Endothelial cell of hepatic sinusoid (primary cell): Measurements from ENCODE around the gene ECEL1.
"Not testable (repeated sequence)": the region's sequence is repeated elsewhere in the genome, so short reads cannot be mapped to it uniquely, and the experiment has no call there.

Source experiments
- in situ Hi-C: cut with HindIII; loops from 2 replicates; pipeline ENCODE4 v1.10.0; 2017; ENCODE audit warnings: low sequenced_read_pairs

ECEL1 gene

DNA sequence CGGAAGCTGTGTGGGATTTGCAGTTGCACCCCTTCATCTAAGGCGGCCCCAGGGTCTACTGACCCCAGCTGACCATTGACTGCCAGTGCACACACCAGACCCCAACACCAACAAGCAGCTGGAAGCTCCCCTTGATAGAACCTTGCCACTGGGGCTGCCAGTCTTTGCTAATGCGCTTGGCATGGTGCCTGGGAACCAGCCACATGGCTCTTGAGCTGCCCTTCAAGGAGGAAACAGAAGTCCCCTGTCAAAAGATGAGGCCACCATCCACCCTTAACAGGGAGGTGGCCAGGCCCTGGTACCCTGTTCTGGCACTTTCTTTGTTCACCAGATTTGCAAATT, 23.1 kb downstream of the ECEL1 start:
- in situ Hi-C loops, result no loop called here

DNA sequence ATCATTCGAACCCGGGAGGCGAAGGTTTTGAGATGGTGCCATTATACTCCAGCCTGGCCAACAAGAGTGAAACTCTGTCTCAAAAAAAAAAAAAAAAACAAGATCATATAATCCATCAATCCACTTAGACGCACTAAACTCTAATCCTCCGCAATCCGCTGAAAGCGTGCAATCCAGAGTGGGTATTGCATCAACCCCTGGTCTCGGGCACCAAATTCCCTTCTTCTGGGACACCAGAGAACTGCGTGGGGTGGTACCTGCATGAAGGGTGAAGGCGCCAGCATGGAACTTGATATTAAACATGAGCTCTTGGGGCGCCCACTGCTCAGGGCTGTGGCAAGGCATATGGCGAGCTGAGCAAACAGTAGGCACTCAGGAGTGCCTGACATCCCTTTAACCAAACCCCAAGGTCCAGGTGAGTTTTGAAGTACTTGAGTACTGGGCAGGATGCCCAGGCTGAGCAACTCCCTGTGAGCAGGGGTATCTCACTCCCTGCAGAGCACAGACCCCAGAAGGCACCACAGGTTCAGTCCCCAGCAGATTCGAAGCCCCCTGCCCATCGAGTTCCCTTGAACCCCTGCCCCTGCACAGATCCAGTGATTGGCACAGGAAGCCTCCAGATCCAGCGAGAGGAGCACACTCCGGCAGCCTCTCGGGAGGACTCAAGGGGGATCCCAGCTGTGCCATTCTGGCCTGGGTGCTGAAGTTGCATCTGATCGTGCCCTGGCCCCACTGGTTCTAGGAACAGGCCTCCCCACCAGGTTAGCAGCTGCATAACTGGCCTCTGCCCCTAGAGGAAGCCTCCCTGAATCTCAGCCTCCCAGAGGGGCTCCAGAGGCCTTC, 23.7 kb downstream of the ECEL1 start:
- in situ Hi-C loops, result no loop called here

DNA sequence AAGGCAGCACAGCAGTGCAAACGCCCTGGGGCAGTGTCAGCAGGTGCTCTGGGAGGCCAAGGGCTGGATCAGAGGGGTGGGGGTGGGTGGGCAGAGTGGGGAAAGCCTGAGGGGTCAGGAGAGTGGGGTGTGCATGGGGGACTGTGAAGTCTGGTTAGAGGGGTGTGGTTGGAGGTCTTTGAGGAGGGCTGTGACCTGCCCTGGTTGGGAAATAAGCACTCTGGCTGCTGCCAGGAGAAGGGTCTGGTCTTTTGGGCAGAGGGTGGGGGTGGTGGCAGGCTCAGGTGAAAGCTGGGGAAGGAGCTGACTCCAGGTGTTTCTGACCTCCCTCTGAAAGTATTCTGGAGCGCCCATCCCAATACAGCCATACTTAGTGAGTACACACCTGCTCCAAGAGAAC, 27.5 kb downstream of the ECEL1 start:
- in situ Hi-C loops, result no loop called here

DNA sequence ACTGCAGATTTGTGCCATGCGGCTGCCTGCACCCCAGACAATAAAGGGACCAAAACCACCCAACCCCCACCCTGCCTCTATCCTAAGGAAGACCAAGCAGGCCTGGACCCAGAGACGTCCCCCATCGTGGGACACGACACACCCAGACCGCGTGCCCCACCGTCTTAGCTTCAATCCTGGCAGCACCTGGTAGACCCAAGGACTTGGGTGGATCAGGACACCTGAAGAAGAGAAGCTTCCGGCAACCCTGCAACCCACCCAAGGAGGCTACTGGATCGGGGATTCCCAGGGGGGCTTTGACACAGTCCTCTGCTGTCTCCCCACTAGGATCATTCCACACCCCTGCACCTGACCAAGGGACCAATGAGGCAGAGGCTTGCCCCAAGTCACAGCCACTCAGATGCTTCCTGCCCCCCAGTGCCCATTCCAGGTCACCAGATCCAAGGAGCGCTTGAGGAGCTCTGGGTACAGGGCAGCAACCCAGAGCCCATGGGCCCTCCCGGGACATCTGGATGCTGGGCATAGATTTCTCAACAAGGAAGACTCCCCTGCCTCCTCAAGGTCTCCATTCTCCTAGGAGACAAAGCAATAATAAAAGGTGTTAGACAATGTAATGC, 28.1 kb downstream of the ECEL1 start:
- in situ Hi-C loops, result loop anchor here (5.0 kb wide), 1 partner anchor 38 kb away; no protein-coding TSS in a partner anchor

DNA sequence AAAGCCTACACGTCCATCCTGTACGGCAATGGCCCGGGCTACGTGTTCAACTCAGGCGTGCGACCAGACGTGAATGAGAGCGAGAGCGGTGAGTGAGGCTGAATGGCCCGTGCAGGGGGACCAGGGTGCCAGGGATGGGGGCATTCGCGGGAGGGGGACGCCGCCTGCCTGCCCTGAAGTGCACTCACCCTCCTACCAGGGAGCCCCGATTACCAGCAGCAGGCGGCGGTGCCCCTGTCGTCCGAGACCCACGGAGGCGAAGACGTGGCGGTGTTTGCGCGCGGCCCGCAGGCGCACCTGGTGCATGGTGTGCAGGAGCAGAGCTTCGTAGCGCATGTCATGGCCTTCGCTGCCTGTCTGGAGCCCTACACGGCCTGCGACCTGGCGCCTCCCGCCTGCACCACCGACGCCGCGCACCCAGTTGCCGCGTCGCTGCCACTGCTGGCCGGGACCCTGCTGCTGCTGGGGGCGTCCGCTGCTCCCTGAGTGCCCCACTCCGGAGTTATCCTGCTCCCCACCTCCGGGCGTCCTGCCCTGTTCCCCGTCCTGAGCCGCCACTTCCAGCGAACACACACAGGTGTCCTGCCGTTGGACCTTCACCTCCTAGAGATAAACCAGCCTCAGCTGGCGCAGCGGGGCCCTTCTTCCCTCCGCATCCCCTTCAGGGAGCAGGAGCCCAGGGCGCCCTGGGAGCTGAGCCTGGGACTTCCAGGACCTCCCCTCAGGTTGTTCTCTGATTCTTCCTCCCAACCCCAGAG, 28.8 kb downstream of the ECEL1 start:
- in situ Hi-C loops, result loop anchor here (5.0 kb wide), 1 partner anchor 38 kb away; no protein-coding TSS in a partner anchor

DNA sequence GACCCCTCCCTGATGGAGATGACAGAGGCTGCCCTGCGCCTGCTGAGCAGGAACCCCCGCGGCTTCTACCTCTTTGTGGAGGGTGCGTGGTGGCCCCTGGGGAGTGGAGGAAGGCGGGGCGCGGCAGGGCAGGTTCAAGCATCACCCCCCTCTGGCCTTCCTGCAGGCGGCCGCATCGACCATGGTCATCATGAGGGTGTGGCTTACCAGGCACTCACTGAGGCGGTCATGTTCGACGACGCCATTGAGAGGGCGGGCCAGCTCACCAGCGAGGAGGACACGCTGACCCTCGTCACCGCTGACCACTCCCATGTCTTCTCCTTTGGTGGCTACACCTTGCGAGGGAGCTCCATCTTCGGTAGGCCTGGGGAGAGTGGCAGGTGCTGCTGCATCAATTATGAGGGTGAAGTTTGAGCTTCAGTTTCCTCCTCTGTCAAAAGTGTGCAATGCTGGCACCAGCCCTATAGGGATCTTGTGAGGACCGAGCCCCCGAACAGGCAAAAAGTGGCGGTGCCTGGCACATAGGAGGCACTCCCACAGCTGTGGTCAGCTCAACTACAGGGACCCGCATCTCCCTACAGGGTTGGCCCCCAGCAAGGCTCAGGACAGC, 29.5 kb downstream of the ECEL1 start:
- in situ Hi-C loops, result loop anchor here (5.0 kb wide), 1 partner anchor 39 kb away; no protein-coding TSS in a partner anchor

DNA sequence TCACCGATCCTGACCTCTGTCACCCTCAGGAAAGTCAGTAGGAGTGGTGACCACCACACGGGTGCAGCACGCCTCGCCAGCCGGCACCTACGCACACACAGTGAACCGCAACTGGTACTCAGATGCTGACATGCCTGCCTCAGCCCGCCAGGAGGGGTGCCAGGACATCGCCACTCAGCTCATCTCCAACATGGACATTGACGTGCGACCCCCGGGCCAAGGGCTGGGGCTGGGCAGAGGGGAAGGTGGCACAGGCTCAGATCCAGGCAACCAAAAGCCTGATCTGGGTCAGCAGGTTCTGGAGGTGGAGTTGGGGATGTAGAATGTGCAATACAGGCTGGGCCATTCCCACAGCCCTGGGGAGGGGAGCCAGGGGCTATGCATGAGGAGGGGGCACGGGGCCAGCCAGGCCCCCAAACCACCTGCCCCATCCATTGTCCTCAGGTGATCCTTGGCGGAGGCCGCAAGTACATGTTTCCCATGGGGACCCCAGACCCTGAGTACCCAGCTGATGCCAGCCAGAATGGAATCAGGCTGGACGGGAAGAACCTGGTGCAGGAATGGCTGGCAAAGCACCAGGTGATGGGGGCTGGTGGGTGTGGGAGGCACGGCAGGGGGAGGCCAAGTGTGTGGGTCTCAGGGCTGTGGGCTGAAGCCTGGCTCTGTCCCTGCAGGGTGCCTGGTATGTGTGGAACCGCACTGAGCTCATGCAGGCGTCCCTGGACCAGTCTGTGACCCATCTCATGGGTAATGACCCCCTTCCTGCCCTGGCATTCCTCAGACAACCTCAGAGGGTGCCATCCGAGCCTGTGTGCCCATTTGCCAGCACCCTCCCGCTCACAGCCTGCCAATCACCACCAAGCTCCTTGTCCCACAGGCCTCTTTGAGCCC, 30.3 kb downstream of the ECEL1 start:
- in situ Hi-C loops, result loop anchor here (5.0 kb wide), 1 partner anchor 40 kb away; no protein-coding TSS in a partner anchor

DNA sequence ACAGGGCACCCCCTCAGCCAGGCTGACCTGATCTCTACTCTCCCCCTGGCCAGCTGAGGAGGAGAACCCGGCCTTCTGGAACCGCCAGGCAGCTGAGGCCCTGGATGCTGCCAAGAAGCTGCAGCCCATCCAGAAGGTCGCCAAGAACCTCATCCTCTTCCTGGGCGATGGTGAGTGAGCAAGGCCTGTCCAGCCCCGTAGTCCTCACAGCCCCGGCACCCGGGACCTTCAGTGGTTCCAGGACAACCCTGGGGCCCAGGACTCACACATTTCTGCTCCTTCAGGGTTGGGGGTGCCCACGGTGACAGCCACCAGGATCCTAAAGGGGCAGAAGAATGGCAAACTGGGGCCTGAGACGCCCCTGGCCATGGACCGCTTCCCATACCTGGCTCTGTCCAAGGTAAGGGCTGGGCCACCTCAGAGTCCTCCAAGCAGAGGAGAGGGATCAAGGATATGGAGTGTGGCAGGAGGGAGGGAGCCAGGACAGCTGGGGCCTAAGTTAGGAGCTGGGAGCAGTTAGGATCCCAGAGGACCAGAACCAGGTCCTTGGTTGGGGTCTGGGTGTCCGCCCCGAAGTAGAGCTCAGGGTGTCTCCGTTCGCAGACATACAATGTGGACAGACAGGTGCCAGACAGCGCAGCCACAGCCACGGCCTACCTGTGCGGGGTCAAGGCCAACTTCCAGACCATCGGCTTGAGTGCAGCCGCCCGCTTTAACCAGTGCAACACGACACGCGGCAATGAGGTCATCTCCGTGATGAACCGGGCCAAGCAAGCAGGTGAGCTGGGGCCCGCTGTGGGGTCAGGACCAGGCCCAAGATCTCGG, 31.1 kb downstream of the ECEL1 start:
- in situ Hi-C loops, result loop anchor here (5.0 kb wide), 1 partner anchor 41 kb away; no protein-coding TSS in a partner anchor

DNA sequence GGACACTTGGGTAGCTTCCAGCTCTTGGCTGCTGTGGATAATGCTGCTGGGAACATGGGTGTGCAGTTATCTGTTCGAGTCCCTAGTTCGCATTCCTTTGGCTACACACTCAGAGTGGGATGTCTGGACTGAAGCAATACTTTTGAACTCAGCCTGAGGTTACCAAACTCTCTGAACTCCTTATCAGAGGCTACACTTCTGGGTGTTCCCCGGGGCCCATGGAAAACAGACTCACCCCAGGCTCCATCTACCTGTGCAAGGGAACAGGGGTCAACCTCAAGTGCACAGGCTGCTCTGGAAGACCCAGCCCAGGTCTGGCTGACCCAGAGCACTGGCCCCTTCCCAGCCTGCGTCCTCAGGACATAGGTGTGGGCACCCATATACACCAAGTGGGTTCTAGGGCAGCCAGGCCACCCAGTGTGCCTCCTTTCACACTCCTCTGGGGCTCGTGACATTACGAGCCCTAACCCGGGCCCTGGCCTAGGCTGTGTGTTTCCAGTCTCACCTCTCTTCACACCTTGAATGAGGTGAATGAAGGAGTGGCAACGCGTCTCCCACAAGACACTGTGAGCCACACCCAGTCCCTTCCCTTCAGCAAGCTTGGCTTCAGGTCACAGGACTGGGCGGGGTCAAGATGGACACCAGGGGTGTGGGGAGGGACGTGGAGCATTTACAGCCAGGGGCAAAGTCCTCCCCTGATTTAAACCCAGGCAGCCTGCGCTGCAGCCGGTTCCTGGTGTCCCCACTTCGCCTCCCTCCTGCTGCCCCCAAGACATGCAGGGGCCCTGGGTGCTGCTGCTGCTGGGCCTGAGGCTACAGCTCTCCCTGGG, 32.0 kb downstream of the ECEL1 start, which contains the start of gene ALPI:
Gene ALPI, plus strand, starts transcription at position 728 of the 830 bp plus-strand sequence. Its CDS starts 47 bp downstream, at position 775.
- in situ Hi-C loops, result loop anchor here (5.0 kb wide), 1 partner anchor 42 kb away; no protein-coding TSS in a partner anchor

DNA sequence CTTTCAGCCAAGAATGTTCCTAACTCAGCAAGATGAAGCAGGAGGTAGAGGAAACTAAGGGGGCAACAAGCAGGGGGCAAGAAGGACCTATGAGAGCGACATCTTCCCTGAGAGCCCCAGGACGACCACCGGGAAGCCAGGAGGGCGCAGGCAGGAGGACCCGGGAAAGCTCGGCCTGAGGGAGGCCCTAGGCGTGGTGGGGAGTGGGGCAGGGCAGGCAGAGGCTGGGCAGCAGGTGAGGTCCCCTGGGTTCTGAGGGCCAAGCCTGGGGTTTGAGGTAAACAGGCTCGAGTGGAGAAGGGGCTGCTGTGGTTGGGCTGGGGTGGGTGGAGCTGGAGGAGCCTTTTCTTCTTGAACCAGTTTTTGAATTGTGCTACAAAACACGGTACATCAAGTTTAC, 33.0 kb downstream of the ECEL1 start:
- in situ Hi-C loops, result loop anchor here (5.0 kb wide), 1 partner anchor 43 kb away; no protein-coding TSS in a partner anchor

DNA sequence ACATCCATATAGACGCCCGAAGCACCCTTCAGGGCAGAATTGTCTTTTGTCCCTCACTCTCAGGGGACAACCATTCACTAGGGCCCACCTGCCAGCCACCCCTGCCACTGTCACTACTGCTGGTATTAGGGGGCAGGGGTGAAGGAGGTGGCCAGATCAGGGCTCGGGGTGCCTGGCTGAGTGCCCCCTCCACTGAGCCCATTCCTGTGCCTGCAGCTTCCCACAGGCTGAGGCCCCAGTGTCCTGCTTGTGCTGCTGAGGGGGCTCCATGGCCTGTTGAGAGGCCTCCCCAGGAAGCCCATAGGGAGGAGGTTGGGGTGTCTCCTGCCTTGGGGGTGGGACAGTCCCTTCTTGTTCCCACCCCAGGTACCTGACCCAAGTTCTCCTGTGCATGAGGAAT, 36.0 kb downstream of the ECEL1 start:
- in situ Hi-C loops, result not testable (repeated sequence)

DNA sequence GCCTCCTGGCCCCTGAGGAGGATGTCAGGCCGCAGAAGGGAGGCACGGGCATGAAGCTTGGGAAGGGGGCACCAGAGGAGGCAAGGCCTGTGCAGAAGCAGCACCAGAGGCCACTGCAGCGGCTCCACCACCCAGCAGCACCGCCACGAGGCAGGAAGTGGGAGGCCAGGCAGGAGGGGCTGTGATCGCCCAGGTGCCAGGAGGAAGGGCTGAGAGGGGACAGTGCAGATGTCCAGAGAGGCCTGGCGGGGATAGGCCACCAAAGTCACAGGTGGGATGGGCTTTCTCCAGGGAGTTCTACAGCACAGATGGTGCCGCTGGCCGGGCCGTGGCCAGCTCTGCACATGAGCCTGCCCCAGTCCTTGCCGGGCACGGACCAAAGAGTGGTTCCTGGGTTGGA, 37.7 kb downstream of the ECEL1 start:
- in situ Hi-C loops, result no loop called here

DNA sequence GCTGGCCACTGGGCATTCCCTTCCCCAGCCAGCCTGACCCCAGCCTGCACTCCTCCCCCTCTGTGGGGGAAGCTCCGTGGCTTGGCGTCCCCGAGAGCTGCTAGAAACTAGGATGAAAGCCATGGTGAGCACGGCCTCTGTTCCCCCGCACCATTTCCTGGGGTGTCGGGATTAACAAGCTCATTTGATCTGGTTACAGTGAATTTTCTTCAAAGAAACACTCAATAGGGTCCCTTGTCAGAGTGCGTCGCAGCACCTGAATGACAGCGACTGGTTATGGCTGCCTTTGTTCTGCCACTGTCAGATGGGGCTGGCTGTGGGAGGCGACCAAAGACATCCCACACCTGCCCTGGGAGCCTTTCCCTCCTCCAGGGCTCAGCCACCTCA, 39.3 kb downstream of the ECEL1 start:
- in situ Hi-C loops, result no loop called here

DNA sequence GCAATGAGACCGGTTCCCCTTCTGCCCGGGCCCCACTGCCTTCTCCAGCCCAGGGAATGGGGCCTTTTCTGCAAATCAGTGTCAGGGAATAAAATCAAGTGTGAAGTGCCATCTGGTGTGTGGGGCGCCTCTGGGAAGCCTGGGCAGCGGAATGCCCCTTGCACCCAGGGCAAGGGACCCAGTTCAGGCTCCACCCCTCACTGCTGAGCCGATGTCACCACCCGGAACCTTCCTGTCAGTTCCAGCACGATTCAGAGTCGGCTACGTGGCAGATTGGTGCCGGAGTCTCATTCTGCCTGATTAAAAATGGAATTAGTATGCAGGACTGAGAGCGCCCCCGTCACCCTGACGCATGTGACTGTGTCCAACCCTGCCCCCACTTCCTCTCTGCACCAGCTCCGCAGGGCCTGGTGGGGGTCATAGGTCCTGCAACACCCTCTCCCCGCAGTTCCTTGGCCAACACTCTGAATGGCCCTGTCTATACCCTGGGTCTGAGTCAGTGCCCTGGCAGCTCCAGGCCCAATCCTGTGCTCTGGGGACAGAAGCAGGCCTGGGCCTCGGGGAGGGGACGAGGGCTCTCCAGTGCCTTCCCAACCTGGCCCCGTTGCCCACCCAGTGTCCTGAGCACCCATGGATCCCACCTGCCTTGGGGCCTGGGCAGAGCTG, 39.9 kb downstream of the ECEL1 start:
- in situ Hi-C loops, result no loop called here

DNA sequence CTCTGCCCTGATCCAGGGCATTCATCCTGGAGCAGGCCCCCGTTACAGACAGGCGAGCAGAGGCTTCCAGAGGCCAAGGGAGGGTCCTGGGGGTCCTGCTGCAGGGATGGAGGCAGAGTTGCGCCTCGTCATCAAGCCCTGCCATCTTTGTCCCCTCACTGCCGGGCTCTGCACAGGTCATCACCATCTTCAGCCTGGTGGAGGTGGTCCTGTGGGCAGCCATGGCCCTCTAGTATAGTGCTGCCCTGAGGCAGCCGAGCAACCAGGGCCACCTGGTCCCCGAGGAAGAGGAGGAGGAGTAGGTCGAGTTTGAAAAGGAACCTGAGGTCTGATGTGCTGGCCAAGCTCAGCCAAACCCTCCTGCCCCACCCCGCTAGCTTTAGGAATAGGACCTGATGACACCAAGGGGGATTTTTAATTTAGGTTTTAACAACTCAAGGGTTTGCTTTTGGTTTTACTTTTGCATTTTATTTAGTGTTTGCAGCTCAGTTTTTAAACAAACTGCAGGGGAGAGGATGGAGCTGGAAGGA, 40.5 kb downstream of the ECEL1 start:
- in situ Hi-C loops, result no loop called here

DNA sequence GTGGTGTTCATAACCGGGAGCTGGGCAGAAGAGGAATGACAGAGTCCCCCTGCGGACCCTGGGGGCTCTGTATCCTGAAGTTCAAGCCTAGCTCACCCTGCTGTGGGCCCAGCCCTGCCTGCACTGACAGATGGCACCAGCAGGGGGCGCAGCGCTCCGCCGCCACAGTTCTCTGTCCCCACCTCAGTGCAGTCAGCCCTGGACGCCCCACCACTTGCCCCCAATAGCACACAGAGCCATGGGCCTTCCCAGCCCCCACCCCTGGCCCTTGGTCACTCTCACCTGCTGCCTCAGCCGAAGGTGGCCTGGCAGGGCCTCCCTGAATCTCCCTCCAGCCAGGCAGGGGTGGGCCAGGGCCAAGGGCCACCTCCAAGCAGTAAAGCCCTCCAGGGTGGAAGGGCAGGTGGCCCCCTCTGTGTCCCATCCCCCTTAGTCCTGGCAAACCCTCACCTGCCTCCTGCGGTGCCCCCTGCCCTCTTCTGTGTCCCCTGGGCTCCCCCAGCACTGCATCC, 41.3 kb downstream of the ECEL1 start:
- in situ Hi-C loops, result not testable (repeated sequence)
